Measurements from ENCODE around the gene KIAA0753.

The KIAA0753 gene

GRCh38 chr17:6549384-6550036 is 91.0 kb downstream of the KIAA0753 start:
- Histone ChIP-seq H3K9me3 (ENCODE audit: low read length) (no peaks in the 10 kb centered on the region), H4K20me1 (ENCODE audit: insufficient read depth, low read length) (no peaks in the 10 kb centered on the region), H3K4me3 (ENCODE audit: low read depth, low read length, poor library complexity, severe bottlenecking) (no peak overlapping the region), H3K9me2 (ENCODE audit: low read depth, low read length) (no peaks in the 10 kb centered on the region), H3K4me1 (ENCODE audit: insufficient read depth, low read length, severe bottlenecking) (no peaks in the 10 kb centered on the region), H3K36me3 (ENCODE audit: insufficient read depth, low read length) (no peaks in the 10 kb centered on the region), H3F3A (ENCODE audit: insufficient read depth, low read length) (no peaks in the 10 kb centered on the region), H3K27ac (ENCODE audit: low read depth, low read length, poor library complexity, severe bottlenecking) (no peak overlapping the region), H2AFZ (ENCODE audit: low read length) (no peak overlapping the region), H3K9ac (ENCODE audit: low read length) (no peak overlapping the region), H3K27me3 (ENCODE audit: insufficient read depth, low read length) (peaks cover 4% of the 10 kb centered on the region; the same call in 1 of the 2 replicates), H3K4me2 (ENCODE audit: low read length) (no peak overlapping the region), H3K79me2 (ENCODE audit: insufficient read depth, low read length) (no peaks in the 10 kb centered on the region)
- TF ChIP-seq, protein P1, sequence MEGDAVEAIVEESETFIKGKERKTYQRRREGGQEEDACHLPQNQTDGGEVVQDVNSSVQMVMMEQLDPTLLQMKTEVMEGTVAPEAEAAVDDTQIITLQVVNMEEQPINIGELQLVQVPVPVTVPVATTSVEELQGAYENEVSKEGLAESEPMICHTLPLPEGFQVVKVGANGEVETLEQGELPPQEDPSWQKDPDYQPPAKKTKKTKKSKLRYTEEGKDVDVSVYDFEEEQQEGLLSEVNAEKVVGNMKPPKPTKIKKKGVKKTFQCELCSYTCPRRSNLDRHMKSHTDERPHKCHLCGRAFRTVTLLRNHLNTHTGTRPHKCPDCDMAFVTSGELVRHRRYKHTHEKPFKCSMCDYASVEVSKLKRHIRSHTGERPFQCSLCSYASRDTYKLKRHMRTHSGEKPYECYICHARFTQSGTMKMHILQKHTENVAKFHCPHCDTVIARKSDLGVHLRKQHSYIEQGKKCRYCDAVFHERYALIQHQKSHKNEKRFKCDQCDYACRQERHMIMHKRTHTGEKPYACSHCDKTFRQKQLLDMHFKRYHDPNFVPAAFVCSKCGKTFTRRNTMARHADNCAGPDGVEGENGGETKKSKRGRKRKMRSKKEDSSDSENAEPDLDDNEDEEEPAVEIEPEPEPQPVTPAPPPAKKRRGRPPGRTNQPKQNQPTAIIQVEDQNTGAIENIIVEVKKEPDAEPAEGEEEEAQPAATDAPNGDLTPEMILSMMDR (IDR thresholded peaks at IDR 0.05; ENCODE audit: low read length), result no peak
- no peak for TF ChIP-seq EZH2 (IDR thresholded peaks at IDR 0.05; ENCODE audit: borderline replicate concordance, low read length)

- H3F3A ChIP-seq (ENCODE audit: insufficient read depth, low read length), result no peaks in the 10 kb centered on the region
- H3K4me1 ChIP-seq (ENCODE audit: insufficient read depth, low read length, severe bottlenecking), result no peaks in the 10 kb centered on the region
- no peak overlapping the region for H3K4me2 ChIP-seq (ENCODE audit: low read length)
- H3K9me3 ChIP-seq (ENCODE audit: low read length), result no peaks in the 10 kb centered on the region
- H3K9ac ChIP-seq (ENCODE audit: low read length), result no peak overlapping the region
- no peaks in the 10 kb centered on the region for H3K79me2 ChIP-seq (ENCODE audit: insufficient read depth, low read length)
- H3K9me2 ChIP-seq (ENCODE audit: low read depth, low read length), result no peaks in the 10 kb centered on the region
- H2AFZ ChIP-seq (ENCODE audit: low read length), result no peak overlapping the region
- H3K27me3 ChIP-seq (ENCODE audit: insufficient read depth, low read length), result peaks cover 4% of the 10 kb centered on the region; the same call in 1 of the 2 replicates
- no peaks in the 10 kb centered on the region for H4K20me1 ChIP-seq (ENCODE audit: insufficient read depth, low read length)
- TF ChIP-seq, protein P1 (IDR thresholded peaks at IDR 0.05; ENCODE audit: low read length), result no peak
- no peak for TF ChIP-seq EZH2 (IDR thresholded peaks at IDR 0.05; ENCODE audit: borderline replicate concordance, low read length)
- H3K27ac ChIP-seq (ENCODE audit: low read depth, low read length, poor library complexity, severe bottlenecking), result no peak overlapping the region
- H3K36me3 ChIP-seq (ENCODE audit: insufficient read depth, low read length), result no peaks in the 10 kb centered on the region
- H3K4me3 ChIP-seq (ENCODE audit: low read depth, low read length, poor library complexity, severe bottlenecking), result no peak overlapping the region
These were observed 91.8 kb downstream of the KIAA0753 start for GRCh38 chr17:6548578-6549330.

- no peak overlapping the region for H3K4me2 ChIP-seq (ENCODE audit: low read length)
- no peak overlapping the region for H3K27ac ChIP-seq (ENCODE audit: low read depth, low read length, poor library complexity, severe bottlenecking)
These were observed 92.5 kb downstream of the KIAA0753 start for GRCh38 chr17:6548034-6548433.

More at GRCh38 chr17:6548034-6548433, 92.5 kb downstream of the KIAA0753 start:
- no peak overlapping the region for H2AFZ ChIP-seq (ENCODE audit: low read length)
- H3K27me3 ChIP-seq (ENCODE audit: insufficient read depth, low read length), result peaks cover 4% of the 10 kb centered on the region; the same call in 1 of the 2 replicates
- H3K4me3 ChIP-seq (ENCODE audit: low read depth, low read length, poor library complexity, severe bottlenecking), result no peak overlapping the region
- no peaks in the 10 kb centered on the region for H3K9me3 ChIP-seq (ENCODE audit: low read length)
- H3K9me2 ChIP-seq (ENCODE audit: low read depth, low read length), result no peaks in the 10 kb centered on the region
- no peaks in the 10 kb centered on the region for H3K79me2 ChIP-seq (ENCODE audit: insufficient read depth, low read length)
- H3K9ac ChIP-seq (ENCODE audit: low read length), result no peak overlapping the region
- H3K36me3 ChIP-seq (ENCODE audit: insufficient read depth, low read length), result no peaks in the 10 kb centered on the region
- H3F3A ChIP-seq (ENCODE audit: insufficient read depth, low read length), result no peaks in the 10 kb centered on the region
- no peaks in the 10 kb centered on the region for H3K4me1 ChIP-seq (ENCODE audit: insufficient read depth, low read length, severe bottlenecking)
- no peaks in the 10 kb centered on the region for H4K20me1 ChIP-seq (ENCODE audit: insufficient read depth, low read length)
- TF ChIP-seq EZH2 (IDR thresholded peaks at IDR 0.05; ENCODE audit: borderline replicate concordance, low read length), result no peak
- TF ChIP-seq, protein P1 (IDR thresholded peaks at IDR 0.05; ENCODE audit: low read length), result no peak
